Sigmoid colon (tissue), 4 donors: Measurements from ENCODE around the gene PRKAG2.

Experiments
- EP300 ChIP-seq, 4 donors: sonication (generic); formaldehyde crosslinking; IDR thresholded peaks; one replicate each; pipeline ENCODE4 v1.6.1; 2017; ENCODE audit warnings: antibody characterized with exemption in 4 of 4
- POLR2A ChIP-seq, 2 donors: fragments of 450-650 bp; IDR thresholded peaks; one replicate each; pipeline ENCODE4 v1.6.1; 2016; ENCODE audit warnings: antibody characterized with exemption in 2 of 2, mild to moderate bottlenecking in 2 of 2, moderate library complexity in 2 of 2
- POLR2AphosphoS5 ChIP-seq, 4 donors: sonication (generic); formaldehyde crosslinking; IDR thresholded peaks; one replicate each; pipeline ENCODE4 v1.6.1; 2017; ENCODE audit warnings: antibody characterized with exemption in 4 of 4
- TF ChIP-seq, protein P1 (sequence below), 4 experiments: fragments of 450-650 bp in 3 of 4; fragments of 200-600 bp in 1 of 4; IDR thresholded peaks; one replicate each; pipeline ENCODE4 v1.5.1; 2016 to 2019; ENCODE audit warnings: antibody characterized with exemption in 4 of 4, mild to moderate bottlenecking in 3 of 4, moderate library complexity in 2 of 4

- no peak for TF ChIP-seq POLR2A (IDR thresholded peaks at IDR 0.05)
- TF ChIP-seq, protein P1, sequence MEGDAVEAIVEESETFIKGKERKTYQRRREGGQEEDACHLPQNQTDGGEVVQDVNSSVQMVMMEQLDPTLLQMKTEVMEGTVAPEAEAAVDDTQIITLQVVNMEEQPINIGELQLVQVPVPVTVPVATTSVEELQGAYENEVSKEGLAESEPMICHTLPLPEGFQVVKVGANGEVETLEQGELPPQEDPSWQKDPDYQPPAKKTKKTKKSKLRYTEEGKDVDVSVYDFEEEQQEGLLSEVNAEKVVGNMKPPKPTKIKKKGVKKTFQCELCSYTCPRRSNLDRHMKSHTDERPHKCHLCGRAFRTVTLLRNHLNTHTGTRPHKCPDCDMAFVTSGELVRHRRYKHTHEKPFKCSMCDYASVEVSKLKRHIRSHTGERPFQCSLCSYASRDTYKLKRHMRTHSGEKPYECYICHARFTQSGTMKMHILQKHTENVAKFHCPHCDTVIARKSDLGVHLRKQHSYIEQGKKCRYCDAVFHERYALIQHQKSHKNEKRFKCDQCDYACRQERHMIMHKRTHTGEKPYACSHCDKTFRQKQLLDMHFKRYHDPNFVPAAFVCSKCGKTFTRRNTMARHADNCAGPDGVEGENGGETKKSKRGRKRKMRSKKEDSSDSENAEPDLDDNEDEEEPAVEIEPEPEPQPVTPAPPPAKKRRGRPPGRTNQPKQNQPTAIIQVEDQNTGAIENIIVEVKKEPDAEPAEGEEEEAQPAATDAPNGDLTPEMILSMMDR (IDR thresholded peaks at IDR 0.05) = no peak
- no peak for TF ChIP-seq POLR2AphosphoS5 (IDR thresholded peaks at IDR 0.05)
- no peak for TF ChIP-seq EP300 (IDR thresholded peaks at IDR 0.05)
Measured at GRCh38 chr7:151799506-151799905, 77.4 kb downstream of the PRKAG2 start.
